HFF-Myc (cell line): ENCODE results near the gene ZNF764.
"Not testable (repeated sequence)": the region's sequence is repeated elsewhere in the genome, so short reads cannot be mapped to it uniquely, and the experiment has no call there.

Experiments
- DNase-seq: peaks from one replicate; pipeline ENCODE4 v3.0.0-alpha.2; 2011; ENCODE audit warnings: low read depth; ENCODE audit errors: extremely low read depth
- H3K4me3 ChIP-seq: replicated peaks from 2 replicates; pipeline ENCODE4 v1.5.1; 2011; ENCODE audit warnings: low read depth, mild to moderate bottlenecking, control low read depth, low read length
- TF ChIP-seq, protein P1 (sequence below): IDR thresholded peaks from 2 replicates; pipeline ENCODE4 v1.5.1; 2012; ENCODE audit warnings: mild to moderate bottlenecking, low read depth, low read length, control low read depth; ENCODE audit errors: missing control alignments

ZNF764 gene

GRCh38 chr16:30601966-30602365 lies 43.8 kb upstream of the ZNF764 start:
- DNase-seq, result no peak
- TF ChIP-seq, protein P1, sequence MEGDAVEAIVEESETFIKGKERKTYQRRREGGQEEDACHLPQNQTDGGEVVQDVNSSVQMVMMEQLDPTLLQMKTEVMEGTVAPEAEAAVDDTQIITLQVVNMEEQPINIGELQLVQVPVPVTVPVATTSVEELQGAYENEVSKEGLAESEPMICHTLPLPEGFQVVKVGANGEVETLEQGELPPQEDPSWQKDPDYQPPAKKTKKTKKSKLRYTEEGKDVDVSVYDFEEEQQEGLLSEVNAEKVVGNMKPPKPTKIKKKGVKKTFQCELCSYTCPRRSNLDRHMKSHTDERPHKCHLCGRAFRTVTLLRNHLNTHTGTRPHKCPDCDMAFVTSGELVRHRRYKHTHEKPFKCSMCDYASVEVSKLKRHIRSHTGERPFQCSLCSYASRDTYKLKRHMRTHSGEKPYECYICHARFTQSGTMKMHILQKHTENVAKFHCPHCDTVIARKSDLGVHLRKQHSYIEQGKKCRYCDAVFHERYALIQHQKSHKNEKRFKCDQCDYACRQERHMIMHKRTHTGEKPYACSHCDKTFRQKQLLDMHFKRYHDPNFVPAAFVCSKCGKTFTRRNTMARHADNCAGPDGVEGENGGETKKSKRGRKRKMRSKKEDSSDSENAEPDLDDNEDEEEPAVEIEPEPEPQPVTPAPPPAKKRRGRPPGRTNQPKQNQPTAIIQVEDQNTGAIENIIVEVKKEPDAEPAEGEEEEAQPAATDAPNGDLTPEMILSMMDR, result no peak
- no peak overlapping the region for H3K4me3 ChIP-seq

GRCh38 chr16:30600929-30601328 lies 42.8 kb upstream of the ZNF764 start:
- no peak overlapping the region for H3K4me3 ChIP-seq
- no peak for DNase-seq
- TF ChIP-seq, protein P1, result no peak

DNA sequence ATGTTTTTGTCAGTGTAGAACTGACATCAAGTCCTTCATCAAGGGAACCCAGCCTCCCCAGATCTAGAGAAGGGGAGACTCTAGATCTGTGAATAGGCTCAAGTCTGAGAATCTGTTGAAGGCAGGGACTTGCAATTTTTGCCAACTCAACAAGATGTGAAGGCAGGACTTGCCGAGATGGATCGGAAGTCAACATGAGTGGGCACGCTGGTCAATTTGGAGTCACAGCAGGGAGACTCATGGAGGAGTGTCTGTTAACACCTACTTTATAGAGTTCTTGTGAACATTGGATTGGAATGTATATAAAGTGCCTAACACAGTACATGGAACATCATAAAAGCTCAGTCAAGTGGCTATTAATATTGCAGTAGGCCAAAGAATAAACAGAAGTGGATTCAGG lies 42.0 kb upstream of the ZNF764 start:
- TF ChIP-seq, protein P1, result no peak
- no peak for DNase-seq
- H3K4me3 ChIP-seq, result no peak overlapping the region

- no peak overlapping the region for H3K4me3 ChIP-seq
- DNase-seq, result no peak
- TF ChIP-seq, protein P1, result no peak
These were observed 34.7 kb upstream of the ZNF764 start for GRCh38 chr16:30592871-30593270.

DNA sequence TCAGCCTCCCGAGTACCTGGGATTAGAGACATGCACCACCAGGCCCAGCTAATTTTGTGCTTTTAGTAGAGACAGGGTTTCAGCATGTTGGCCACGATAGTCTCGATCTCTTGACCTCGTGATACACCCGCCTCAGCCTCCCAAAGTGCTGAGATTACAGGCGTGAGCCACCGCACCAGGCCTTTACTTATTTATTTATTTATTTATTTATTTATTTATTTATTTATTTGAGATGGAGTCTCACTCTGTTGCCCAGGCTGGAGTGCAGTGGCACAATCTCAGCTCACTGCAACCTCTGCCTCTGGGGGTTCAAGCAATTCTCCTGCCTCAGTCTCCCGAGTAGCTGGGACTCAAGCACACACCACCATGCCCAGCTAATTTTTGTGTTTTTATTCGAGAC lies 32.7 kb upstream of the ZNF764 start:
- DNase-seq, H3K4me3 ChIP-seq: not testable (repeated sequence)

DNA sequence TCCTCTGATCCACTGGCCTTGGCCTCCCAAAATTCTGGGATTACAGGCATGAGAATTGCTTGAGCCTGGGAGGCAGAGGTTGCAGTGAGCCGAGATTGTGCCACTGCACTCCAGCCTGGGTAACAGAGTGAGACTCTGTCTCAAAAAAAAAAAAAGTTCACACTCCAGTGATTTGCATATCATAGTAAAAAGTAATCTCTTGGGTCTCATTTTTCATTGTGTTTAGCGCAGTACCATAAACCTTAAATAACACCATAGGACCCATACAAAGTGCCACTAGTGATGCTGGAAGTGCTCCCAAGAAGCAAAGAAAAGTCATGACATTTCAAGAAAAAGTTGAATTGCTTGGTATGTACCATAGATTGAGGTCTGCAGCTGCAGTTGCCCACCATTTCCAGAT lies 31.4 kb upstream of the ZNF764 start:
- H3K4me3 ChIP-seq, DNase-seq: not testable (repeated sequence)

GRCh38 chr16:30588651-30589050 lies 30.5 kb upstream of the ZNF764 start:
- H3K4me3 ChIP-seq, result no peak overlapping the region
- TF ChIP-seq, protein P1, result no peak
- DNase-seq, result no peak

DNA sequence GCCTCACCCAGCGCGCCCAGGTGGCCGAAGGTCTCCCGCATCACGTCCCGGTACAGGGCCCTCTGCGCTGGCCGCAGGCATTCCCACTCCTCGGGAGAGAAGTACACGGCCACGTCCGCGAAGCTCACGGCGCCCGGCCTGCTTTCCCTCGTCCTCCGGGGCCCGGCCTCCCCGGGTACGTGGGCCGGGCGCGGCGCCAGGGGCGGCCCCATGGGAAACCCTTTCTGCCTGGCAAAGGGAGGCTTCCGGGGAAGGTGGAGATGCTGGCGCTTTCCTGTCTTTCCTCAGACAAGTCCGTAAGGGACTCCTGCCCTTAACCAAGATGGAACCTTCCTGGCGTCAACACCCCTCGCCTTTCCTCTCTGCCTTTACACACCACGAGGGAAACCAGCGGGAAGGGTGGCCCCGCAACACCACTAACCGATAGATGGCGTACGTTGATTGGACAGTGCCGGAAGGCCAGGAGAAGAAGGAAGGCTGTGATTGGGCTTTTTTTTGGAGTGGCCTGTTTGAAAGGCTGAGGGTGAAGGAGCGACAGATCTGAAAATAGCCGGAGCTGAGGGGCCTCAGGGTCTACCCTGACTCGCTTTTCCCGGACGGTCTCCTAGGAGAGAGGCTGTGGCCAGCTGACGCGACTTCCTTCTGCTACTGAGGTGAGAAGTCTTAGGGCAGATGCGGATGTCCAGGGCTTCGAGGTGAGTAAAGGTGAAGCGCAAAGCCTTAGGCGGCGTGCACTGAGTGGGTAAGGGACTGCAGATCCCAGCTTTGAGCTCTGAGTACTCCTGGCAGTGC lies 27.4 kb upstream of the ZNF764 start, which contains the start of gene ZNF785:
TSS of gene ZNF785 (minus strand) at position 298 of the 792 bp plus-strand sequence. CDS start at position 212, 86 bp downstream.
- TF ChIP-seq, protein P1, result no peak
- DNase-seq, result peak; percentile 95
- peak within 1 kb of the TSS; percentile 46 for H3K4me3 ChIP-seq
